ELR (cell line): ENCODE results near the gene SUB1.
"Not testable (repeated sequence)": the region's sequence is repeated elsewhere in the genome, so short reads cannot be mapped to it uniquely, and the experiment has no call there.

Source experiments
- DNase-seq: peaks from one replicate; pipeline ENCODE4 v3.0.0-alpha.2; 2015; ENCODE audit warnings: low read depth

Gene SUB1

DNA sequence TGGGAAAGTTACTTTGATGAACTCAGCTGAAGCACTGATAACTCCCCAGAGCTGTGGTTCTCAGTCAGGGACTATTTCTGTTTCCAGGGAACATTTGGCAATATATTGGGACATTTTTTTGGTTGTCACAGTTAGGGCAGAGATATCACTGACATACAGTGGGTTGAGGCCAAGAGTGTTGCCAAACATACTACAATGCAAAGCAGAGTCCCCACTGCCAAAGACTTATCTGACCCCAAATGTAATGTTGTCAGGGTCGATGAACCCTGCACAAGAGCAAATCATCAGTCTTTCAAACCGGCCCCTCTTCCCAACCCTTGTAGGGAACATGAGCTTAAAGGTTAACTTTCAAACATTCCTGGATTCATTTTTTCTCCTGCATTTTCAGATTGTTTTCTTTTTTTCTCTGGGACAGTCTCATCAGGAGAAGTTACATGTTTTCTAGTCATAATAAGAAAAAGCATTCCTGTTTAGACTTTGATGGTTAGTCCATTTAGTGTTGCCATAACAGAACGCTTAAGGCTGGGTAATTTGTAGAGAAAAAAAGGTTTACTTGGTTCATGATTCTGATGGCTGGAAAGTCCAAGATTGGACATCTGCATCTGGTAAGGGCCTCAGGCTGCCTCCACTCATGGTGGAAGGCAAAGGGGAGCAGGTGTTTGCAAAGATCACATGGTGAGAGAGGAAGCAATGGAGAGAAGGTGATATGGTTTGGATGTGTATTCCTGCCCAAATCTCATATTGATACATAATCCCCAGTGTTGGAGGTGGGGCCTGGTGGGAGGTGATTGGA lies 18.8 kb upstream of the SUB1 start:
- no peak for DNase-seq

DNA sequence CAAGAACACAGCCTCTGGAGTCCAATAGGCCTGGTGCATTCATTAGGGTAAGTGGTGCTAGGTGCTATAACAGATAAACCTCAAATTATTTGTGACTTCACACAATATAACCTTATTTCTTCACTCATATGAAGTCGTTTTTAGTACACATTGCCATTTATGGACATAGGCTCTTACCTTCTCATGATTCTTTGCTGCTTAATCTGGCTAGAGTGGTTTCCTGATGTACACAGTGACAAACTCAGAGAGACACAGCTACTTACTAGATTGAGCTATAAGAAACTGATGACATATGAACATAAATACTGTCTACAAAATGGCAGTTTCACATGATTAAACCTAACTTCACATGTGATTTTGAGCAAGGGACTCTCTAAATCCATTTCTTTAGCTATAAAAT lies 14.2 kb upstream of the SUB1 start:
- DNase-seq, result no peak

GRCh38 chr5:32572778-32573480 lies 12.4 kb upstream of the SUB1 start:
- no peak for DNase-seq

- DNase-seq, result not testable (repeated sequence)
Measured at GRCh38 chr5:32573481-32573854, 11.9 kb upstream of the SUB1 start.

GRCh38 chr5:32574540-32575175 lies 10.7 kb upstream of the SUB1 start:
- DNase-seq, result no peak

DNA sequence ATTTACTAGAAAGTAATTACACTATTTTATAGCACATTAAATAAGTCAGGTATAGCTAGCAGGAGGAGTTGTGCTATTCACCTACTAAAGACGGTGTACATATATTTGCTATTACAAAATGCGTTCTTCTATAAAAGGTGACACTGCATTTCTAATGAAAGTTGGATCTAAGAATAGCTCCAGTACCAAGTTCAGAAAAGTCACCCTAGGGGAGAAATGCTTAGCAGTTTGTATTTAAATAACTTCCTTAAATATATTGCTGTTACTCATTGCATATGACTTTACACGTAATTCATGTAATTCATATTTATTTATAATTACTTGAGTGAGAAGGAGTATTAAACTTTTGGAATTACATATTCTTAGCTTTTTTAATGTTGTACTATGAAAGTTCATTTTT lies 7.0 kb upstream of the SUB1 start:
- DNase-seq, result no peak

DNA sequence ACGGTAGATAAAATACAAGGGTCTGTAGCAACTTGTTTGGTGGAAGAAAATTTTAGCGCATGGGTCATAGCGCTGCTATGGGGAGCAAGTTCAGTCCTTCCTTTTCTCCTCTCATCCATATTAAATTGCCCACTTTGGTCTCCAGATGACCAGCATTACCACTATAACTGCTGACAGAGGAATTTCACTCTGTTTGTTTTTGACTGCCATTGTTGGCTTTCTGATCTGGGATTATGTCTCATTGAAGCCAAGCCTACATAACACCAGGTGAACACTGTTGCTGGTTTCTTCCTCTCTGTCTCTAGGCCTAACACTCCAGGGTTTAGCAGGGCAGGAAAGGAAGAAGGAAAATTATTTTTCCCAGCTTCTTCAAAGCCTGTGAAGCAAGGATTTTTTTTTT lies 6.6 kb upstream of the SUB1 start:
- no peak for DNase-seq

DNA sequence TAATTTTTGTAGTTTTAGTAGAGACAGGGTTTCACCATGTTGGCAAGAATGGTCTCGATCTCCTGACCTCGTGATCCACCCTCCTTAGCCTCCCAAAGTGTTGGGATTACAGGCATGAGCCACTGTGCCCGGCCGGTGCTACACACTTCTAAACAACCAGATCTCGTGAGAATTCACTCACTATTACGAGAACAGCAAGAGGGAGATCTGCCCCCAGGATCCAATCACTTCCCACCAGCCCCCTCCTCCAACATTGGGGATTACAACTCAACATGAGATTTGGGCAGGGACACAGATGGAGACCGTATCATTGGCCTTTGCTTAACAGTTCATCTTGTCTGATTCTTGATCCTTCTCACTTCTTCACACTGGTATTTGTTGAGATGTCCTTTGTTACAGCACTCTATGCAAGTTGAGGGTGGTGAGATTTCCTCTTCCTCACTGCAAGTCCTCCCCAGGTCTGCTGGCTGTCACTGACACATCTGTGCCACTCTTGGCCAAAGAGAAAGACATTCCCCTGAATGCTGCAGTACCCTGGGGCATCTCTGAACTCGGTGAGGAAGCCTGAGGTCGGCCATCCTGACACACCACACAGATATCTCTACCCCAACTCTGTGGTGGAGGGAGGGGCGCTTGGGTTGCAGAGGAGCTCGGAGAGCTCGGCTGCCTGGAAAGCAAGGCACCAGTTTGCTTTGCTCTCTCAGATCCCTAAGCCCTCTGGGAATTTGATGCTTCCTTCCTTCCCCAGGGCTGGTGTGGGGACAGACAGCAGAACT lies 4.2 kb upstream of the SUB1 start:
- peak; percentile 53 for DNase-seq

DNA sequence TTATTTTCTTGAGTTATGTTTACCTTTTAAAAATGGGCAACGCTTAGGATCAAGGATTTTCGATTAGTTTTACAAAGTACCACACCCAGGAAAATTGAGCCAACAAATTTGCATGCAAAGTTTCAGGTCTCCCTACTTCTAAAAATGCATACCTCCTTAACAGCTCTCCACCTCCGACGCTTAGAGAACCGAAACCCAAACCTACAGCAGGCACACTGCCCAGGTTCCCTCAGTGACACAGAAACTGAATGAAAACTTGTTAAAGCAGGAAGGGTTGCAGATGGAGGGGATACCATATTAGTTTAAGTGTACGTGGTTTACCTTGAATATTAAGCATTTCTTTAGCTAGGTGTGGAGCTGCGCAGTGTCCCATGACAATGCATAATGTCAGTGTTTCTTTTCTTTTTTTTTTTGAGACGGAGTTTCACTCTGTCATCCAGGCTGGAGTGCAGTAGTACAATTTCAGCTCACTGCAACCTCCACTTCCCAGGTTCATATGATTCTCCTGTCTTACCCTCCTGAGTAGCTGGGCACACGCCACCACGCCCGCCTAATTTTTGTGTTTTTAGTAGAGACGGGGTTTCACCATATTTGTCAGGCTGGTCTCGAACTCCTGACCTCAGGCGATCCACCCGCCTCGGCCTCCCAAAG lies 1.6 kb upstream of the SUB1 start:
- DNase-seq, result no peak

GRCh38 chr5:32584646-32585045 lies 711 bp upstream of the SUB1 start:
- DNase-seq, result peak; percentile 24

DNA sequence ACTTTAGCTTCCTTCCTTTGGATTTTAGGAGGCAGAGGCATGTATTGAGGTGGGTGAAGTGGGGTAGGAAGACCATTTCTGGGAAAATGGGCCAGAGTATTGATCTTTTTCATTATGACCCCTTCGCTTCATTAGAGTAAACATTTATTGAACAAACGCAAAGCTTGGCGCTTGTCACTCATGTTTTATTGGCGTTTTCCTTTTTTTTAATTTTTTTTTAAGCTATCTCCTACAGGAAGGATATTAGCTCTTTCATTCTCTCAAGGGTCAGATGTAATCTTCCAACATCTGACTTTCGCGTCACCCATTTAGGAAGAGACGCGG lies 273 bp upstream of the SUB1 start:
- DNase-seq, result no peak

DNA sequence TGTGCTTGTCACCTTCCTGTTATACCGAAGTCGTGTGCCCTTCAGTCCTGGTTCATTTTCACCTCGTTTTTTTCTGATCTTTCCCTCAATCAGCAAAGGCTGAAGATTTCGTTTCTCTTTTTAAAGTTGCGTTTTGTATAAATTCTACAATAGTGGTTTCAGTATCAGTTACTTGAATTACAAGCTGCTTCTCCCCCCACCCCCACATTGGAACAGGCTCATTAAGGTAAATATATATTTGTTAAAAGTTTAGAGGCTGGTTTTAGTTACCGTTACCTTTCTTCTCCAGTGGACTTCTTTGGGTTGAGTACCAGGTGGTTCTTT lies 881 bp downstream of the SUB1 start:
- DNase-seq, result no peak

DNA sequence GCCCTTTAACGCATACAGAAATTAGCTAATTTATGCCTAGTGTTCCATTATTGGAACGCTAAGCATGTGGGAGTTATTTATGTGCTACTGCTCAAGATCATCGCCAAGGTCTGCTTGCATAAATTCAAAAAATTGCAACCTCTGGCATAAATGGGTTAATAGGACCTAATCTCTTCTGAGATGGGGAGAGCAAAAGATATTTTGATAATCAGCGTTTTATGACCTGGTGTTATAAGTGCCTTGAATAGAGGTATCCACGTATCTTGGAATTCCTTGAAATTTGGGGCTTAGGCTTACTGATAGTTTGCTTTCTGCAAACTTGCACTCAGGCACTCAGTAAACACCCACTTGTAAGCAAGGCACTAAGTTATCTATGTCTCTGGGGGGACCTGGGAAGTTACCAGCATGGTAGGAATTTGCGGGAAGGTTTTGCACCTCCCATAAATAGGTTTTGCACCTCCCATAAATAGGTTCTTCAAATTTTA lies 1.8 kb downstream of the SUB1 start:
- no peak for DNase-seq

DNA sequence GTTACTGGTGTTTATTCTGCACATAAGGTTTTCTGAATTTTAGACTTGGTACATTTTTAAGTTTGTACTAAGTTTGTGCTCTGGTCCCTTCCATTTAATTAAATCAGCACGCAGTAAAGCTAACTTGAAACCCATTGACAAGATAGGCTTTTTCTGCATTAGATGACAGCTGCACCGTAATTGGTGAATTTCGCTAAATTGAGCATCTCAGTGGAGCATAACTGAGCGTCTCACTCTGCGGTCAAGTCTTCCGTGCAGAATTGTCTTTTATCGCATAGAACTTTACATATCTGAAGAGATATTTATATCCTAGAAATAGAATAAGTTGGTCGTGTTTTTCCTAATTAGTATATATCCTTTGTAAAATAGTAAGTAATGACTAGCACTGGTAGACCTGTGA lies 4.1 kb downstream of the SUB1 start:
- no peak for DNase-seq

DNA sequence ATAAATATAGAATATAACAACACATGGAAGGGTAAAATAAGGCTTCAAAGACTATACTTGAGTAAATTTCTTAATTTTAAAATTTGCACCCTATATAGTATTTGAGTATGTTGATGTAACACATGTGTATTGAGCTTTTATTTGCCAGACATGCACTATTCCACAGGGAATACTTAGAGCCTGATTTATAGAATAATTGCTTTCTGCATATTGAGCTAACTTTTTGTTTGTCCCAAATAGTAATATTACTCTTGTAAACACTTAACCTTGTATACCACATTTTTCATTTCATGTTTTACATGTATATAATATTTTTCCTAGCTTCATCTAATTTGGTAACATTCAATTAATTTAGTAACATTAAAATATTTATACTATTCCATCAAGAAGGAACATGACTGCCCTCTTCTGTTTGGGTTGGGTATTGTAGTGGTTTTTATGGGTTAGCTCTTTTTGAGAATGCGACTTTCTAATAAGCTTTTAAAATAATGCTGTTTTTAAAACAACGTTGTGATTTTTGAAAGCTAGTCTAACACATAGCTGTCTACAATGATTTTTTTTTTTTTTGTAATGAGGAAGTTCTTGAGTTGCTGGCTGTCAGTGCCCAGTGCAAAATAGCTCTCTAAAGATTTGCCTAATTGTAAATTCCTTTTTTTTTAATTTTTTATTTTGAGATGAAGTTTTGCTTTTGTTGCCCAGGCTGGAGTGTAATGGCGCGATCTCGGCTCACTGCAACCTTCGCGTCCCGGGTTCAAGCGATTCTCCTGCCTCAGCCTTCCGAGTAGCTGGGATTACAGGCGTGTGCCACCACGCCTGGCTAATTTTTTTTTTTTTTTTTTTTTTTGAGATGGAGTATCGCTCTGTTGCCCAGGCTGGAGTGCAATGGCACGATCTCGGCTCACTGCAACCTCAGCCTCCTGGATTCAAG lies 4.8 kb downstream of the SUB1 start:
- peak; percentile 69 for DNase-seq

DNA sequence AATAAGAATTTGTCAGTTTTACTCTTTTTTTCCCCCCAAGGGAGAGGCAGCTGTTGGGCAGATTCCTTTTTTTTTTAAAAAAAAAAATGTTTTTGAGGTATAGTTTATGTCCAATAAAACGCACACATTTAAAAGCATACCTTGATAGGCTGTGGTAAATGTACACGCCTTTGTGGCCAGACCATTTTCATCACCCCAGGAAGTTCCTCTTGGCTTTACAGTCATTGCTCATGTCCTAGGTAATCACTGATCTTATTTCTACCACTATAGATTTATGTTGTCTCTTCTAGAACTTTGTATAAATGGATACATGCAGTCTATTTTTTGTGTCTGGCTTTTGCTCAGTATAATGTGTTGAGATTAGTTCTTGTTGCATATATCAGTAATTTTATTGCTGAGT lies 9.8 kb downstream of the SUB1 start:
- DNase-seq, result no peak

GRCh38 chr5:32597041-32597629 lies 11.8 kb downstream of the SUB1 start:
- DNase-seq, result no peak

DNA sequence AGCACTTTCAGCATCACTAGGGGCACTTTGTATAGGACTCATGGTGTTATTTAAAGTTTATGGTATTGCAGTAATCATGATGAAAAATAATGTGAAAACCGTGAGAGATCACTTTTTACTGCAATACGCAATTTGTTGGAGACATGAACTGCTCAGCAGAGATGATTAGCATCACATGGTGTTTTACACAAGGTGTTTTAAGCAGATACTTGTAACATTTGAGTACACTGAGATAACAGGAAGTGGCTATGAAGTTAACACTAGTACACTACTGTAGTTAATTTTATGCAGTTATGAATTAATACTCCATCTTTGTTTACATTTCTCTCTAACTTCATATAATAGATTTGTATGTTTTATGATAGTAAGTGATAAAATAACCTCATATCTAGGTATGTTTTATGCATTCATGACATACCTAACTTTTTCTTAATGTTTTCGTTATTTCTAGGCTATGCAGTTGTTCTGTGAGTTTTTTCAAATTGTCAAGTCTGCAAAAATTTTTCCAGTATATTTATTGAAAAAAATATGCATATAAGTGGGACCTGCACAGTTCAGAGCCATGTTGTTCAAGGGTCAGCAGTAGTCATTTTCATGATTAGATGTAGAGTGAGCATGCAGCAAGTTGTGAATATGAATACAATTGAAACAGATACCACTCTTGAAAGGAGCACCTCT lies 13.0 kb downstream of the SUB1 start:
- no peak for DNase-seq

GRCh38 chr5:32598997-32599549 lies 13.7 kb downstream of the SUB1 start:
- no peak for DNase-seq
